SHP77 treated with DMSO at 0.1 percent for 48 hours (cell line): ENCODE measurements around the gene LRP5.
"Not testable (repeated sequence)": the region's sequence is repeated elsewhere in the genome, so short reads cannot be mapped to it uniquely, and the experiment has no call there.

Experiments
- DNase-seq: peaks from one replicate; lab custom pipeline; 2025; lab: John Stamatoyannopoulos, UW

Gene LRP5

GRCh38 chr11:68423481-68423880, 111.1 kb downstream of the LRP5 start:
- DNase-seq = no peak

GRCh38 chr11:68424101-68424632, 111.8 kb downstream of the LRP5 start:
- DNase-seq = no peak

- no peak for DNase-seq
These were observed 112.8 kb downstream of the LRP5 start for GRCh38 chr11:68424981-68425865.

- DNase-seq = no peak
These were observed 113.5 kb downstream of the LRP5 start for GRCh38 chr11:68425866-68426380.

GRCh38 chr11:68429661-68430060, 117.3 kb downstream of the LRP5 start:
- no peak for DNase-seq

GRCh38 chr11:68430384-68430783, 118.0 kb downstream of the LRP5 start:
- DNase-seq = no peak

- DNase-seq = no peak
These were observed 118.4 kb downstream of the LRP5 start for GRCh38 chr11:68430801-68431200.

- no peak for DNase-seq
These were observed 119.7 kb downstream of the LRP5 start for GRCh38 chr11:68431984-68432645.

- DNase-seq = no peak
These were observed 120.5 kb downstream of the LRP5 start for GRCh38 chr11:68432874-68433273.

- no peak for DNase-seq
These were observed 121.2 kb downstream of the LRP5 start for GRCh38 chr11:68433541-68433940.

- DNase-seq = not testable (repeated sequence)
These were observed 121.8 kb downstream of the LRP5 start for GRCh38 chr11:68434159-68434558.

- no peak for DNase-seq
These were observed 123.9 kb downstream of the LRP5 start for GRCh38 chr11:68436162-68436888.

- DNase-seq = no peak
These were observed 124.9 kb downstream of the LRP5 start for GRCh38 chr11:68436985-68437926.

- no peak for DNase-seq
These were observed 125.7 kb downstream of the LRP5 start for GRCh38 chr11:68437927-68438657.

GRCh38 chr11:68438658-68439259, 126.4 kb downstream of the LRP5 start:
- DNase-seq = no peak

- DNase-seq = no peak
These were observed 127.1 kb downstream of the LRP5 start for GRCh38 chr11:68439355-68440065.

- no peak for DNase-seq
These were observed 127.8 kb downstream of the LRP5 start for GRCh38 chr11:68440224-68440623.

- DNase-seq = no peak
These were observed 129.3 kb downstream of the LRP5 start for GRCh38 chr11:68441466-68442230.
